HG03066 (cell line): Measurements from ENCODE around the gene FBXL15.
"Not testable (repeated sequence)": the region's sequence is repeated elsewhere in the genome, so short reads cannot be mapped to it uniquely, and the experiment has no call there.

Source experiments
- ATAC-seq: cut with Tn5 transposase; IDR thresholded peaks from one replicate; pipeline ENCODE4 v1.9.1; 2021; ENCODE audit warnings: low read depth; ENCODE audit not compliant: unreplicated experiment

Gene FBXL15

DNA sequence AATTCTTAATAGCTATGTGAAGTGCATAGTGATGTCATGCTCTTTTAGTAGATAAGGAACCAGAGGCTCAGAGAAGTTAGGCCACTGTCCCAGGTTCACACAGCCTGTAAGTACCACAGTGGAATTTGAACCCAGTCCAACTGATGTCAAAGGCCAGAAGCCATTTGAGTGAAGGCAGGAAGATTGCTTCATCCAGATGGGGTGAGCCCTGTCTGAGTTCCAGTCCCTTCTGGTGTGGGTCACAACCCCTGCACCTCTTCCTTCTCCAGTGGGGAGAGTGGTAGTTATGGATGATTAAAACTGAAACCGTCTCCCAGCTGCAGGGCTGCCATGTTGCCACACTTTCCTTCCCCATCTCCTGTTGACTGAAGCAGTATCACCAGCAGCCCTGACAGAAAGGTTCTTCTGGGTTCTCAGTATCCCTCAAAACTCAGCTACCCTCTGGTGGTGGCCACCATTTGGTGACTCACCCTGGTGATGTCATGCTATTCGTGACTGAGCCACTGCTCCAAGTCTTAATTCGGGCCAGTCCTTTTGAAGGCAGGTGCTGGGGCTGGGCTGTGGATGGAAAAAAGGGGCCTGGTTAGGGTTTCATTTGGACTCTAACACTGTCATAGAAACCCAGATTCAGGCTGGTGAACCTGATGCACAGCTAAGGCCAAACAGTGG lies 32.2 kb downstream of the FBXL15 start:
- no peak for ATAC-seq

- no peak for ATAC-seq
Measured at GRCh38 chr10:102453502-102453901, 32.9 kb downstream of the FBXL15 start.

- ATAC-seq: not testable (repeated sequence)
Measured at GRCh38 chr10:102454662-102455487, 34.2 kb downstream of the FBXL15 start.

DNA sequence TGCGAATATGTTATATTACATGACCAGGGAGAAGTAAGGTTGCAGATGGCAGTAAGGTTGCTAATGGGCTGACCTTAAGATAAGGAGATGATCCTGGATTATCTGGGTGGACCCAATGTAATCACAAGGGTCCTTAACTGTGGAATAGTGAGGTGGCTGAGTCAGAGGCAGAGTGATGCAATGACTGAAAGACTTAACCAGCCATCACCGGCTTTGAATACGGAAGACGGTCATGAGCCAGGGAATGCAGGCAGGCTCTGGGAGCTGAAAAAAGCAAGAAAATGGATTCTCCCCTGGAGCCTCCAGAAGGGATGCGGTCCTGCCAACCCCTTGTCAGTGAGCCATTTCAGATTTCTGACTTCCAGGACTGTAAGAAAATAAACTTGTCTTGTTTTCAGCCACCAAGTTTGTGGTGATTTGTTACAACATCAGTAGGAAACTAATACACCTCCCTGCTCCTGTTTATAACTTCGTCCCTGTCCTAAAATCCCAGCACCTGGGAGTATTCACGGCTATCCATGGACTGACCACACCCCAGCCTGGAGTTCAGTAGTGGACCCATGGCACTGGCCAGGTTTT lies 35.3 kb downstream of the FBXL15 start:
- no peak for ATAC-seq

- no peak for ATAC-seq
Measured at GRCh38 chr10:102457591-102458150, 37.0 kb downstream of the FBXL15 start.

DNA sequence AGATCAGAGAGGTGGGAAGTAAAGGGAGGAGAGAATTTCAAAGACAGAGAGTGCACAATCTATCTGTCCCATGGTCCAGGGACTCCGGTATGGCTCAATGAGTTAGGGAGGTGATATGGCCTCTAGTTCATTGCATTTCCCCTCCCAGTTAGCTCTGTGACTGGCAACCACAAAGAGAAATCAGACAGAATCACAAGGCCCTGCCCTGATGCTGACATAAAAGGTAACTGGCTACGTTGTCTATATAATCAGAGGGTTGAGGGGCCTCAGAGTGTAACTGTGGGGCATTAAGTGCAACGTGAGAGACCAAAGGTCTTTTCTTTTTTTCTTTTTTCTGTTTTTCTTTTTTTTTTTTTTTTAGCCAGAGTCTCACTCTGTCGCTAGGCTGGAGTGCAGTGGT lies 38.0 kb downstream of the FBXL15 start:
- ATAC-seq: no peak

- ATAC-seq: peak; percentile 10
Measured at GRCh38 chr10:102460836-102461186, 40.2 kb downstream of the FBXL15 start.

DNA sequence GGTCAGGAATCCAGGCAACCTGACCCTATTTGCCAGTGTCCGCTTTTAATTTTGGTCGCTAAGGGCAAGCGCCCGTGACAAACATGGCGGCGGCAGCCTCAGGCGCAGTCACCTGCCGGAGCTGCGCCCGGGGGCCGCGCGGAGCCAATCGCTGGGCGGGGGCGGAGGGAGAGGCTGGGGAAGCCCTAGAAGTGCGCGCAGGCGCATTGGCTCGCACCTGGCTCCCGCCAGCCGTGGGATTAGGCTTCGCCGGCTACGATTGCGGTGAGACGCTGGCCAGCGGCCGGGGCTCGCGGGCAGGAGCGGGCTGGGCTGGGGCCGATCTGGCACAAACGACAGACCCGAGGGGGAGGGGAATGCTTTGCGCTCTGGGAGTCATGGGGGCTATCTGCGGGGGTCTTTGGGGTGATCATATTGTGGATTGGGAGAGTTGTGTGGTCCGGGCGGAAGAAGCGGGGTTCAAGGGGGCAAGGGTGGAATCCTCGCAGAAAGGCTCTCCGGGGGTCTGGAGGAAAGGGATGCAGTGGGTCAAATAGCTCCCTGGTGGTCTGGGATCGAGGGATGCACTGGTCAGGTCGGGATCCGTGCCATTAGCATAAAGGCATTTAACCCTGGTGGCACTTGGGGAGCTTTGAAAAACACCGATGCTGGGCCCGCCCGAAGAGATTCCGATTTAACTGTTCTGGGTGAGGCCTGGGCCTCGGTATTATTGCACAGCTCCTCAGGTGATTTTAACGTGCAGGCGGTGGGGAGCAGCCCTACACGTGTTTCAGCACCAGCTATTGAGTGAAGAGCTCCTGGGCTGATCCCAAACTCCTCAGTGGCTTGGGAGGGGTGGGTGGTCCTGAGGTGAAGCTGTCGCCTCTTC lies 40.8 kb downstream of the FBXL15 start:
- peak; percentile 73 for ATAC-seq

GRCh38 chr10:102462512-102463054 lies 41.9 kb downstream of the FBXL15 start:
- ATAC-seq: no peak

GRCh38 chr10:102463983-102464382 lies 43.3 kb downstream of the FBXL15 start:
- no peak for ATAC-seq

DNA sequence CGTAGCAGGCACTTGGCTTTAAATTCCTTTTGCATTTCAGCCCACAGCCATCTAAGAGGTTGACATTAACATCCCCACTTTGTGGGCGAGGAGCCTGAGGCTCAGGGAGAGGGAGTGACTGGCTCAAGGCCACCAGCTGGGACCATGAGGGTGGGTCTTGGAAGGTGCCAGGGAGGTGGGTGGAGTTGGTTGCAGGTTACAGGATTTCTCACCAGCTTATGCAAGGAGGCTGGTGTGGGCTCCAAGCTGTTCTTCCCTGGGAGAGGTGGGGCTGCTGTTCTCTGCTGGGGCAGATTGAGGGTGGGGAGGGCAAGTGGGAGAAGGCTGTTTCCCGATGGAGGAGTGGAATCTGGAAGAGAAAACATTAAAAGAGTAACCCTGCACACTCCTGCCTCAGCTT lies 44.8 kb downstream of the FBXL15 start:
- ATAC-seq: no peak

GRCh38 chr10:102467318-102467717 lies 46.7 kb downstream of the FBXL15 start:
- ATAC-seq: no peak

- ATAC-seq: no peak
Measured at GRCh38 chr10:102467971-102468438, 47.4 kb downstream of the FBXL15 start.

- ATAC-seq: no peak
Measured at GRCh38 chr10:102468683-102469082, 48.0 kb downstream of the FBXL15 start.

DNA sequence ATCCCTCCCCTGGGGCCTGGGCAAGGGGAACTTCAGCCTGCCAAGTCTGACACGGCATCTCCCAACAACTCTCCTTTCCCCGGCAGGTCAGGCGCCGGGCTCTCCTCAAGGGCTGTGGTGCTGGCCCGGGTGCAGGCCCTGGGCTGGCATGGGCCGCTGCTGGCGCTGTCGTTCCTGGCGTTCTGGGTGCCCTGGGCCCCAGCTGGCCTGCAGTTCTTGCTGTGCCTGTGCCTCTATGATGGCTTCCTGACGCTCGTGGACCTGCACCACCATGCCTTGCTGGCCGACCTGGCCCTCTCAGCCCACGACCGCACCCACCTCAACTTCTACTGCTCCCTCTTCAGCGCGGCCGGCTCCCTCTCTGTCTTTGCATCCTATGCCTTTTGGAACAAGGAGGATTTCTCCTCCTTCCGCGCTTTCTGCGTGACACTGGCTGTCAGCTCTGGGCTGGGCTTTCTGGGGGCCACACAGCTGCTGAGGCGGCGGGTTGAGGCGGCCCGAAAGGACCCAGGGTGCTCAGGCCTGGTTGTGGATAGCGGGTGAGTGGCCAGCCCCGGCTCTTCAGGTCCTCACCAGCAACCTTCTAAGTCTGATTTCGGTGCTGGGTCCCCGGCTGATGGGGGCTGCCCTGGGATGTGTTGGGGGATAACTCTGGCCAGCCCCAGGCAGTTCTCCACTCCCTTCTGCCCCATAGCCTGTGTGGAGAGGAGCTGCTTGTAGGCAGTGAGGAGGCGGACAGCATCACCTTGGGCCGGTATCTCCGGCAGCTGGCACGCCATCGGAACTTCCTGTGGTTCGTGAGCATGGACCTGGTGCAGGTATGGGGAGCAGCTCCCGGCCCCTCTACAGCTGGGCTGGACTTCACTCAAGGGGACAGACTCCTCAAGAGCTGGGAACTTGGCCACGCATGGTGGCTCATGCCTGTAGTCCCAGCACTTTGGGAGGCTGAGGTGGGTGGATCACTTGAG lies 50.2 kb downstream of the FBXL15 start:
- ATAC-seq: no peak
